HG02763 (cell line): ENCODE measurements around the gene MARVELD3.

Source experiments
- ATAC-seq: cut with Tn5 transposase; IDR thresholded peaks from one replicate; pipeline ENCODE4 v1.9.1; 2021; ENCODE audit warnings: mild to moderate bottlenecking, moderate library complexity; ENCODE audit not compliant: unreplicated experiment

The MARVELD3 gene

DNA sequence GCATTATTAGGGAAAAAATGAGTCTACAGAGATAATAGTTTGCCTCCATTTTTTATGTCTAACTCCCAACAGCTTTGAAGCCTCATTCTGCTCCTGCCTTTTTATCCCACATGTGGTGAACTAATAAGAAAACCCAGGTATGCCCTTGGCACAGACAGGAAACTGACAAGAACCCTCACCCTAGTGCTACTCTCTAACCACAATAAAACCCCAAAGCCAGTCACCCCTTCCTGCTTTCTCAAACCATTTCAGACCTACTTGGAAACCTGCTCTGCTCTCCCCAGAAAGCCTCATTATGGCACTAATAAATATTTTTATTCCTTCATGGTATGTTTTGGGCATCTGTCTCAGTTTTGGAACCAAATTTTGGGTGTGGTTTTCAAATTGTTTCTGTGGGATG is 3.9 kb upstream of the MARVELD3 start:
- ATAC-seq: no peak

DNA sequence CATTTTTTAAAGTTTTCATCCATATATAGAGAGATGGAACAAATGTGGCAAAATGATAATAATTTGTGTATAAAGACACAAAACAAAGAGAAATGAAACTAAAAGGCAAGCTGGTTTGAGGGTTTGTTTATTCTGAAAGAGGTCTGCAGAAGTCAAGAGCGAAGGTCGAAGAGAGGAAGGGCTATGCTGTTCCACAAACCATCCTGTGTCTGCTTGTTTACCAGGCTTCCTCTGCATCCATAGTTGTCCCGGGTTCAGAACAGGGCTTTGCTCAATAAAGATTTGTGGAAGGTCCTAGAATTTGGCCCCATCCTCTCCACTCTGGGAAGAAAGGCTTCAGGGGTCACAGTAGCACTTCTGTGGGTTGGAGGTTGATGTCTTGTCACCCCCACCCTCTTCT is 2.4 kb upstream of the MARVELD3 start:
- ATAC-seq: no peak

DNA sequence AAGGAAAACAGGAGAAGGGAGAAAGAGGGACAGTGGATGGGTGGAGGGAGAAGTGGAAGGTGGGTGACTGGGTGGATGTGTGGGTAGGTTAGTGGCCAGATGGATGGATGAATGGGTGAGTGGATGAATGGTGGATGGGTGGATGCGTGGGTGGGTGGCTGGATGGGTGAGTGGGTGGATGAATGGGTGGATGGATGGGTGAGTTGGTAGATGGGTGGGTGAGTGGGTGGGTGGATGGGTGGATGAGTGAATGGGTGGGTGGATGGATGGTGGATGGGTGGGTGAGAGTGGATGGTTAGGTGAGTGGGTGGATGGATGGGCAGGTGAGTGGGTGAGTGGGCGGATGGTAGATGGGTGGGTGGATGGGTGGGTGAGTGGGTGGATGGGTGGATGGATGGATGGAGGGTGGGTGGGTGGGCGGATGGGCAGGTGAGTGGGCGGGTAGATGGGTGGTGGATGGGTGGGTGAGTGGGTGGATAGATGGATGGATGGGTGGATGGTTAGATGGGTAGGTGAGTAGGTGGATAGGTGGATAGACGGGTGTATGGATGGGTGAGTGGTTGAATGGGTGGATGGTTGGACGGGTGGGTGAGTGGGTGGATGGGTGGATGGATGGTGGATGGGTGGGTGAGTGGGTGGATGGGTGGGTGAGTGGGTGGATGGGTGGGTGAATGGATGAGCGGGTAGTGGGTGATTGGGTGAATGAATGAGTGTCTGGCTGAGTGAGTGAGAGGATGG is 702 bp upstream of the MARVELD3 start:
- no peak for ATAC-seq

DNA sequence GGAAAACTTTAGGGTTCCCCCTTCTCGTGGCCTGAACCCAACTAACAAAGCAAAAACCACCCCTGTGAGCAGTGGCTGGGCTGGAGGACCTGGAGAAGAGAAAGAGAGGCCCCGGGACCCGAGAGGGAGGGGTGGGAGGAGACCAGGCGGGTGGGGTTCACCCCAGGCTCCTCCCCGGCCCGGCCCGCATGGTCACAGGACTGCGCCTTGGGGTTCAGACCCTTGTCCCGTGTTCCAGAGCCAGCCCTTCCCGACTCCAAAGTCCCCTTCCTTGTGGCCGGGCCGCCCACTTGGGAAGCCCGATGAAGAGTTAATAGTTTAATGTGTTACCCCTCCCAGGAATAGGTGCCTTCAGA is 852 bp downstream of the MARVELD3 start:
- ATAC-seq: no peak

DNA sequence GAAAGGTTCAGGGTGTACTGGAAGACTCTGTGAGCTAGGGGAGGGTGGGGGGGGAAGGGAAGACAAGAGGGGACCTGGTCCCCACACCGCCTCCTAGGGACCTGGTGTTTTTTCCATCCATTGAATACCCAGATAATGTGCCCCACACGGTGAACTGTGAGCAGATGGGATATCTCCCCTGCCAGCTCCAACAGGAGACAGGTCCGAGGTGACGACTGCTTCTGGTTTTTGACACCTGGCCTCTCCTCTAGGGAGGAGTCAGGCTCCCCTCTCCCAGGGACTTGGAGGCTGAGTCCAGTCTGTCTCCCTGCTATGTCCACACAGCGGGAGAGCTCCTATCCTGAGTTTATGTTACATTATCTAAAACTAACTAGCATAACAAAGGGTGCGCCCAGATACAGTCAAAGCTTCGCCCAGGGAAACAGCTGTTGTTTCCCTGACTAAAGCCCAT is 1.8 kb downstream of the MARVELD3 start:
- no peak for ATAC-seq

DNA sequence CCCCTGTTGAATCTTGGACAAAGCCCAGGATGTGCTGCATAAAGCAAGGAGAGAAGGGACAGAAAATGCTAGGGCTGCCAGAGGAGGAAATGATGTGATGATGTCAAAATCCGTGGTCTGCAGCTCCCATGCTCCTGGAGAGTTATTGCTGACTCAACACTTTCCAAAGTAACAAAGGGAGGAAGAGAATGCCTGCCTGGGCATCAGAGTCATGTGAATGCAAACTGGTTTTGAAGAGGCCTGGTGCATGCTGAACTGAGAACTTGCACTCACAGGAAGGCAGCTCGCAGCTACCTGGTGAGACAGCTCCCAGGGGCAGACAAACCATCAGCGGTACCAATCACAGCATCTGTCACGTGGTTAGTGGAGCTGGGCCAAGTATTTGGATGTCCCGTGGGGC is 2.8 kb downstream of the MARVELD3 start:
- no peak for ATAC-seq

DNA sequence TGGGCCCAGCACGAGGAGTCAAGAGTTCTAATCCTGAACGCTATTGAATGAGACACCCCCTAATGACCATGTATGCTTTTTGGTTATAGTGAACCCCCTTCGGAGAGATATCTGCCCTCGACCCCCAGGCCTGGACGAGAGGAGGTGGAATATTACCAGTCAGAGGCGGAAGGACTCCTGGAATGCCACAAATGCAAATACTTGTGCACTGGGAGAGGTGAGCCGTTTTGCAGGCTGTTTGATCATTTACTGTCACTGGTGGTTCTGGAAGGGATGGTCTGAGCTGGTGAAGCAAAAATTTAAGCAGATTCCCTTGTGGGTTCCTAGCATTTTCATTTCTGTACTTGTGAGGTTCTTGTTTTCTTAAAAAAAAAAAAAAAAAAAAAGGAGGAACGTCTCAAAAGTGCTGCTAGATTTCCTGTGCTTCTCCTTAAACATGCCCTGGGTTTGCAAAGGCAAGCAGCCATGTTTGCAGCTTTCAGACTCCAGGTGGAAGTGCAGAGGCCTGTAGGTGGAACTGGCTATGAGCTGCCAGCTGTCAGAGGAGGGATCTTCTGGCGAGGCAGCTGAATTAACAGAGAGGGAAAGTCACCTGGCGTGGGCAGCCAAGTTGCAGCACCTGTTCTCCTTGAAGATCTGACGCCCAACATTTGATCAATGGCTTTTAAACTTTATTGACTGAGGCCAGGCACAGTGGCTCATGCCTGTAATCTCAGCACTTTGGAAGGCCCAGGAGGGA is 3.5 kb downstream of the MARVELD3 start:
- ATAC-seq: no peak

DNA sequence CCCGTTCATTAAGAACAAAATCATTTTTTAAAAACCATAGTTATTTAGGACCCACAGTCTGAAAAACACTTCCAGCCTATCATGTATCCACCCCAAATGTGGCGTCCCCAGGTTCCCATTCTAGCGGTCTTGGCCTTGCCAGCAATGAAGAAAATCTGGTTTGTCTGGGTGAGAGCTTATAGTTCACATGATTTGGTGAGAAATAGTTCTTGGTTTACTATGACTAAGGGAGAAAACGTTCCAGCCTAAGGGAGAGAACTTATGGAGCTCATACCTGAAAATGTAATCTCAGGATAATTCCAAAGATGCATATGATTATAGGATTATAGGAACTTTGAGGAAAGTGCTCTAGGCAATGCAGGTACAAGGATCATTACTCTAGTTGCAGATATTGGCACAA is 4.8 kb downstream of the MARVELD3 start:
- no peak for ATAC-seq

DNA sequence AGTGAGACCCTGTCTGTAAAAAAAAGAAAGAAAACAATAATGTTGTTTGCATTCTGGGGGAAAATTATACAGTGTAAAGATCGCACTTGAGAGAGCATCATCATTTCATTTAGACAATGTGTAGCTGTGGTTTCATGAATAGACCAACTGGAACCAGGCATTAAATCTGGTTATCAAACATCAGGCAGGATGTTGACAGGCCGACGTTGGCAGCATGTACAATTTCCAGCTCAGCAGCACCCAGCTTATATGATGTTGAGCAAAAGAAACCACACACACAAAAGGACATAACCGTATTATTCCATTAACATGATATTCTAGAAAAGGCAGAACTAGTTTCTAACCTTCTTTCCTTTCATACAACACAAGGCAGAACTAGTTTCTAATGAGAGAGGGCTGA is 5.8 kb downstream of the MARVELD3 start:
- ATAC-seq: no peak

DNA sequence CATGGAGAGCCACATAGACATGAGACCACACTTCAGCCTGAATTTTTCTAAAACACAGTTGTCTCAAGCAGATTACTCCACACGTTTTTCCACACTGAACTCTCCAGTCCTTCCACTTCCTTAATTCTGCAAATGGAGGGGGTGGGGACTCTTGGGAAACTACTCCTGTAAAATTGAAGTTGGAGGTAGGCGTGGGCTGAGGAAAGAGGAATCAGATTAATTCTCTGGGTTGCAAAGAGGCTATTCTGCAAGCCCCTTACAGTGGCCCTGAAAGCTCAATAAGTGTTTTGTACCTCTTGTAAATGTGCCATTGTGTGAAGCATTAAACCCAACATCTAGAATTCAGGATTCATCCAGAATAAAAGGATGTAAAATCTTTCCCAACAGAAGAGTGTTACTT is 9.6 kb downstream of the MARVELD3 start:
- ATAC-seq: no peak

DNA sequence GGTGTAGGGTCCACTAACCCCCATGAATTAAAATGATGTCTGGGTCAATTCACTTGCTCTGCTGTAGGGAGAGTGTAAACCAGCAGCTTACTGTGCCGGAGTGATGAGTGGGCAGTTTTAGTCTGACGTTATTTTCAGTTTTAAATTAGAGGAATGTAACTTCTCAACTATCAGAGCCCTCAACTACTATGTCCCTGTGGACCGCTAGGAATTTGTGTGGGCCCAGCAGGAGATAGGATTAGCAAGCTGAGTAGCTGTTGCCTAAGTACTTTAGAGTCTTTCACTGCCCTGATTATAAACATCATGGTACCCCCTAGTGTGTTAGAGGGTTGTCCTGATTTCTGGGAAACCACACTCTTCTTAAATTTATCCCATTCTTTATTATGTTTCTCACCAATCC is 11.4 kb downstream of the MARVELD3 start:
- no peak for ATAC-seq

DNA sequence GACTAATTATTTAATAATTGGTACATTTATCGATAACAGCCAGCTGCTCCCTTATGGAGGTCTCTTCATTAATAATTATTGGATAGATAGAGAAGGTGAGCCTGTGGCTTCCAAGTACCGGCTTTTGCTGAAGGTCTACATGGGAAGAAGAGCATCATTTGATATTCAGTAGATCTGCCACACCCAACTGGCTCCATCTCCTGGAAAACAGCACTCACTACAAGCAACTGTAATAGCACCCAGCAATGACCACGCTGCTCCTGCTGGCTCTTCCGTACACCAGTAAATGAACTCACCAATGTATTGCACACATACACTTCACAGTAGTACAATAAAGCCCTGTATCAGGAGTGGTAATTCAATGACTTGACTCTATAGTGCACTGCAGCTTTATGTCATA is 19.5 kb downstream of the MARVELD3 start:
- no peak for ATAC-seq

DNA sequence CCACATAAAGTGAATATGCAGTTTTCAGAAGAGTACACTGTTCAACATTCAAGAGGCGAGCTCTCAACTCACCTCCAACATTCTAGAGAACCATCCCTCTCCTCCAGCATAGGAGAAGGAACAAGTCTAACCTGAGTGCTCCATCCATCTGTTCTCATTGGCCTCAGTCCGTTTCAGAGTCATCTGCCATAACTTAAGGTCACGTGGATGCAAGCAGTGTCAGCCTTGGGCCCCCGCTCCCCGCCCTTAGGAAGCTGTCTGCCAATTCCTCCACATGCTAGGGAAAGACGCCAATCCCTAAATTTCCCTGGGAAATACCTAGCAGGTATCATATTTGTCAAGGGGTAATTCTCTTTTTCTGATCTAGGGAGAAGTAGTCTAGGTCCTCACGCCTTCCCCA is 21.4 kb downstream of the MARVELD3 start:
- no peak for ATAC-seq

DNA sequence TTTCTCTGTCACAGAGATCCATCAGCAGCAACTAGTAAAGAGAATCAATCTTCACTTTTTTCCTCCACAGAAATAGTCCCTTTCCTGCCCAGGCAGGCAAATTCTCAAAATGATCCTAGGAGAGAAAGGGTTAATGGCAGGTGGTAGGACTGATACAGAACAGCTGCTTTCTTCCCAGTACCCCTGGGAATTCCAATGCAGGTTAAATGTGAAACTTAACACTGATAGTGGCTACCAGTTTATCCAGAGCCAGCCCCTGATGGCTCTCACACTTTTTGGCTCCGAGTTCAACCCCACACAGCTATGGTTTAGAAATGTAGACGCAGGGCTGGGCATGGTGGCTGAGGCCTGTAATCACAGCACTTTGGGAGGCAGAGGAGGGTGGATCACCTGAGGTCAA is 22.2 kb downstream of the MARVELD3 start:
- ATAC-seq: no peak

DNA sequence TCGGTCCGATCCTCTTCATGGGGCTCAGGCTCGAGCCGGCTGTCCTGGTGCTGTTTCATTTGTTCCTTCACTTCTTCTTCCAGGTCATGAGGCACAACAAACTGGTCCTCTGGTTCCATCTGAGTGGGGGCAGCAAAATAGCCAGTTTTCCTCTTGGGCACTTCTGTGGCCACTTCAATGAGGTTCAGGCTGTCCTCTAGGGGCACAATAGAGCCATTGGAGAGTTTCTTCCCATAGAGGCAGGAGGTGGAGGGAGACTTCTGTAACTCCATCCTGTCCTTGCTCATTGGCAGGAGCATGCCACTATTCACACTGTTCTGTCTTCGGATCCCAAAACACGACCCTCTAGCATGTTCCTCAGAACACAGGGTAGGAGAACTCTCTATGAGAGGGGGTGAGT is 22.9 kb downstream of the MARVELD3 start:
- no peak for ATAC-seq

DNA sequence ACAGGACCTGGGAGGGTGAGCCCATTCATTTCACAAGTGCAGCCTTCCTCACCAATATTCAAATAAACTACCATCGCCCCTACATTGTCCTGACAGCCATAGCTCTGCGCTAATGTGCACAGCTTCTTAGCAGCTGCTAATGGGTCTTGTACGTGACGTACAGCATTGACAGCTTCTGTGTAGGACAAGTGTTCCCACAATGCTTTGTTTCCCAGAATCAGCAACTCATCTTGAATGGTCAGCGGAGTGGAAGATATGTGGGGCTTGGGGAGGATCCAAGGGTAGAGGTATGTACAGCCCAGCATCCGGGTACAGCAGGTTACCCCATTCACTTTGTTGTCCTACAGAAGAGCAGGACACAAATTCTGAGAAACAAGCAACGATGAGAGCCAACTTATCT is 23.7 kb downstream of the MARVELD3 start:
- no peak for ATAC-seq

DNA sequence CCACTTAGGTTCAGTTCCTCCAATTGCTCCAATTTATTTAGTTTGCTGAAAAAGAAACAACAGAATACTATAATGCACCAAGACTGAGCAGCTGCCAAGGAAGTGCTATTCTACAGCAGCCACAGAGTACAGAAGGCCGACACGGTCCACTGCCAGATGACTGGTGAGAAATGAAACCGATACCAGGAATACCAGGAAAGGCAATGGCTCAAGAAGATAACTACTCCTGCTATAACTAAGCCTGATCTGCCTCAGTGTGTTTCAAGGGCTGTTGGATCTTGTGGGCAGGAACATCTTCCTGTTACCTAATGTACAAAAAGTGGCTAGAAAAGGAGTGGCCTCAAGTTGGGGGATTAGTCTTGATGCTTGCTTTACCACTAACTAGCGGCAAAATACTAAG is 32.8 kb downstream of the MARVELD3 start:
- ATAC-seq: no peak

DNA sequence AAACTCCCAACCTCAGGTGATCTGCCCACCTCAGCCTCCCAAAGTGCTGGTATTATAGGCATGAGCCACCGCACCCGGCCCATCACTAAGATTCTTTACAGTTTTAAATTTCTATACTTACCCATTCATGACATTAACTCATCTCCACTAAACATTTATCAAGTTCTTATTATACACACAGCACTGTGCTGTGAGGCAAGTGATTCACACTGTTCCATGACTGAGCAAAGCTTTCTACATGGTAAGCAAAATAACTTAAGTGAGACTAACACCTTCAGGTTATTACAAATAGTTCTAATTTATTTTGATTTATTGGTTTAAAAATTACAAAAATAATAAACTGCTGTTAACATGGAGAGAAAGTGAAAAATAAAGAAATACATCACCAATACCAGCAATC is 33.5 kb downstream of the MARVELD3 start:
- no peak for ATAC-seq

DNA sequence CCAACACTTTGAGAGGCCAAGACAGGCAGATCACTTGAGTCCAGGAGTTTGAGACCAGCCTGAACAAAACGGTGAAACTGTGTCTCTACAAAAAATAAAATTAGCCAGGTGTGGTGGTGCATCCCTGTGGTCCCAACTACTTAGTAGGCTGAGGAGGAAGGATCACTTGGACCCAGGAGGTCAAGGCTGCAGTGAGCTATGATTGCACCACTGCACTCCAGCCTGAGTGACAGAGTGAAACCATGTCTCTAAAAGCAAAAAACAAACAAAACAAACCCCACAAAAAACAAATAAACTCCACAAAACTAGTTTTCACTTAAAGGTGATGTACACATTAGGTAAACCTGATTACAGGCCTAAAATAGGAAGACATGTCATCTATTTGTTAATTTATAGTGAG is 40.3 kb downstream of the MARVELD3 start:
- ATAC-seq: no peak

DNA sequence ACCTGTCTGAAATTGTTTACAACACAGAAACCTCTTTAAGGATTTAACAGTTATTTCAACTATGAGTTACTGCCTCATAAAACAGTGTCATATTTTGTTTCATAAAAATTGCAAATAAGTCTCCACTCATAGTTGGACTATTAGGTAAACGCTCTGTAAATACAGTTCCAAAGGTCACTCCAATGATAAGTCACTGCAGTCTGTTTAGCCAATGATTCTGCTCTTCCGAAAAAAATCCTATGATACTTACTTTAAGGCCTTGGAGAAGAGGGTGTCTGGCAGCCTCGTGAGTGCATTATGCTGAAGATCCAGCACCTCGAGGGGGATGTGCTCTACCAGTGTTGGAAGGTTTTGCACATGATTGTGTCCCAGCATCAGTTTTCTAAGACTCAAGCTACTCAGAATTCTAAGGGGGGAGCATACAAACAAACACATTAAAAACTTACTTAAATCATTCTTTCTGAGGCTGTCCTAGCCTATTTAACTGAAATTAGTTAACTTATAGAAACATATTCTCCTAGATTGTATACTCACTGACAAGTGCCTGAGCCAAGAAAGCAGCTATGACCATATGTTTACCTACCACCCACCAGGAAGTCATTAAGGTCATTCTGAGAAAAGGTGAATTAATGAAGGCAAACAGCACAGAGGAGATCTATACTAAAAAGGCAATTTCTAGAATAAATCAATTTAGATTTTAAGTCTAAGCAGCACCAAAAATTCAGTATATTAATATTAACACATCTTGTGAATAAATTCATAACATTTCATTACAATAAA is 41.1 kb downstream of the MARVELD3 start:
- ATAC-seq: no peak

DNA sequence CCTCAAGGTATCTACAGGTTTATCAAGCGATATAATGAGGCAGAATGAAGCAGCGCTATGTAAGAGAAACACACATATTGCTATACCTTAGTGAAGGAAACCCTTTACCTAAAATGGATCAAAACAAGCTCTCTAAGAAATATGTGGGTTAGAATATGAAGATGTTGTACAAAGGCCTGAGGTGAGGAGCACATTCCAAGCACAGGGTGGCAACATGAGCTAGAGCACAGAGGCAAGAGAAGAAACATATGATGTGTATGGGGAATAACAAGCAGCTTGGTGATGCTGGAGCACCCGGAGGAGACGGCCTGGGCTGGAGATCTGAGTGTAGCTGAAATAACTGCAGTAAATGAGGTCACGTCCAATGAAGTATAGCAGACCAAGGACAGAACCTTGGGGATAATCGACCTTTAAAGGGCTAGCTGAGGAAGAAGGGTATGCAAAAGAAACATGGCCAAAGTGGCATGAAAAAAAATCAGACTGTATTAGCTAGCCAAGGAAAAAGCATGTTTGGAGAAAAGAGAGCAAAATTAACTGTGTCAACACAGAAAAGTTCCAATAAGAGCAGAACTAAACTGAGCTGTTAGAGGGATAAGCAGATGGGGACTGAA is 44.0 kb downstream of the MARVELD3 start:
- no peak for ATAC-seq

DNA sequence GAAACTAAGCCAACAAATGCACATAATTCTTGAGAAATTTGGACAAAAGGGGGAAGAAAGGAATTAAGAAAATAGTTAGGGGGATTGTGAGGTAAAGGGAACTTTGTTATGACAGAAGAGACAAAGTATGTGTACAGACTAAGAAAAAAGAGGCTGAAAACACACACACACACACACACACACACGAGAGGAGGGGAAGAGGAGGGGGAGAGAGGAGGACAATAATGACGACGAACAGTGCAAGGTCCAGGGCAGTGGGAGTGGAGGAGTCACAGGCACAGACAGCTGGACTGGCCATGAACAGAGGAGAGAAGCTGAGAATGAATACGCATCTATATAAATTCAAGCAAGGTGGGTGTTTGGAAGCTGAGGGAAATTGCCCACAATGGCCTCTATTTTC is 44.6 kb downstream of the MARVELD3 start:
- ATAC-seq: no peak
